DMS 273 (cell line): ENCODE results near the gene SLC5A2.
"Not testable (repeated sequence)": the region's sequence is repeated elsewhere in the genome, so short reads cannot be mapped to it uniquely, and the experiment has no call there.

Experiments
- DNase-seq: peaks from one replicate; lab custom pipeline; 2025; ENCODE audit not compliant: unreplicated experiment; lab: John Stamatoyannopoulos, UW

SLC5A2 gene

GRCh38 chr16:31474773-31475738 lies 7.9 kb upstream of the SLC5A2 start:
- DNase-seq = no peak

- DNase-seq = no peak
These were observed 7.0 kb upstream of the SLC5A2 start for GRCh38 chr16:31475946-31476302.

GRCh38 chr16:31476303-31477219 lies 6.4 kb upstream of the SLC5A2 start:
- no peak for DNase-seq

GRCh38 chr16:31477220-31478216 lies 5.4 kb upstream of the SLC5A2 start:
- DNase-seq = no peak

- no peak for DNase-seq
These were observed 4.0 kb upstream of the SLC5A2 start for GRCh38 chr16:31478956-31479355.

- DNase-seq = no peak
These were observed 3.2 kb upstream of the SLC5A2 start for GRCh38 chr16:31479751-31480150.

- DNase-seq = no peak
These were observed 1.9 kb upstream of the SLC5A2 start for GRCh38 chr16:31480851-31481536.

- not testable (repeated sequence) for DNase-seq
These were observed 1.1 kb downstream of the SLC5A2 start for GRCh38 chr16:31484048-31484447.

- DNase-seq = no peak
These were observed 1.7 kb downstream of the SLC5A2 start for GRCh38 chr16:31484491-31485171.

- DNase-seq = no peak
These were observed 2.6 kb downstream of the SLC5A2 start for GRCh38 chr16:31485571-31485970.

- no peak for DNase-seq
These were observed 3.1 kb downstream of the SLC5A2 start for GRCh38 chr16:31486045-31486444.

GRCh38 chr16:31487071-31487719 lies 4.3 kb downstream of the SLC5A2 start:
- DNase-seq = no peak

GRCh38 chr16:31487720-31488467 lies 5.0 kb downstream of the SLC5A2 start:
- DNase-seq = peak; percentile 78

GRCh38 chr16:31488468-31489297 lies 5.8 kb downstream of the SLC5A2 start:
- peak; percentile 42 for DNase-seq

- no peak for DNase-seq
These were observed 6.3 kb downstream of the SLC5A2 start for GRCh38 chr16:31489298-31489564.

- DNase-seq = no peak
These were observed 7.0 kb downstream of the SLC5A2 start for GRCh38 chr16:31489616-31490584.
